GM12872 (cell line): ENCODE results near the gene CRACR2B.

Experiments used
- TF ChIP-seq, protein P1 (sequence below): IDR thresholded peaks from 3 replicates; pipeline ENCODE4 v1.5.1; 2011; ENCODE audit warnings: low read depth, mild to moderate bottlenecking, low read length, moderate library complexity; ENCODE audit not compliant: insufficient read depth

The CRACR2B gene

DNA sequence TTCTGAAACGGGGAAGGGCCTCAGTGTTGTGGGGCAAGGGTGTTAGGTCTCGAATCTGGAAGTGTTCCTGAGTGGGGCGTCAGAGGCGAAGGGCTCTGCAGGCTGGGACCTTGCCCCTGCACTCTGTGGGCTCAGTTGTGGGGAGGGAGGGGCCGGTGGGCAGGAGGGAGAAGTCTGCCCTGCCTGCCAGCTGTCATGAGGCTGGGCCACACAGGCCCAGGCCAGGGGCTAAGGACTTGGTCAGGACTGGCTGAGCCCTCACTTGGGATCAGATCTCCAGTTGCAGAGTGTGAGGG lies at the start of gene CRACR2B:
CRACR2B (plus strand) TSS at position 23 of the 296 bp plus-strand sequence. CDS start 689 bp downstream, outside the sequence.
- TF ChIP-seq, protein P1, sequence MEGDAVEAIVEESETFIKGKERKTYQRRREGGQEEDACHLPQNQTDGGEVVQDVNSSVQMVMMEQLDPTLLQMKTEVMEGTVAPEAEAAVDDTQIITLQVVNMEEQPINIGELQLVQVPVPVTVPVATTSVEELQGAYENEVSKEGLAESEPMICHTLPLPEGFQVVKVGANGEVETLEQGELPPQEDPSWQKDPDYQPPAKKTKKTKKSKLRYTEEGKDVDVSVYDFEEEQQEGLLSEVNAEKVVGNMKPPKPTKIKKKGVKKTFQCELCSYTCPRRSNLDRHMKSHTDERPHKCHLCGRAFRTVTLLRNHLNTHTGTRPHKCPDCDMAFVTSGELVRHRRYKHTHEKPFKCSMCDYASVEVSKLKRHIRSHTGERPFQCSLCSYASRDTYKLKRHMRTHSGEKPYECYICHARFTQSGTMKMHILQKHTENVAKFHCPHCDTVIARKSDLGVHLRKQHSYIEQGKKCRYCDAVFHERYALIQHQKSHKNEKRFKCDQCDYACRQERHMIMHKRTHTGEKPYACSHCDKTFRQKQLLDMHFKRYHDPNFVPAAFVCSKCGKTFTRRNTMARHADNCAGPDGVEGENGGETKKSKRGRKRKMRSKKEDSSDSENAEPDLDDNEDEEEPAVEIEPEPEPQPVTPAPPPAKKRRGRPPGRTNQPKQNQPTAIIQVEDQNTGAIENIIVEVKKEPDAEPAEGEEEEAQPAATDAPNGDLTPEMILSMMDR: no peak

DNA sequence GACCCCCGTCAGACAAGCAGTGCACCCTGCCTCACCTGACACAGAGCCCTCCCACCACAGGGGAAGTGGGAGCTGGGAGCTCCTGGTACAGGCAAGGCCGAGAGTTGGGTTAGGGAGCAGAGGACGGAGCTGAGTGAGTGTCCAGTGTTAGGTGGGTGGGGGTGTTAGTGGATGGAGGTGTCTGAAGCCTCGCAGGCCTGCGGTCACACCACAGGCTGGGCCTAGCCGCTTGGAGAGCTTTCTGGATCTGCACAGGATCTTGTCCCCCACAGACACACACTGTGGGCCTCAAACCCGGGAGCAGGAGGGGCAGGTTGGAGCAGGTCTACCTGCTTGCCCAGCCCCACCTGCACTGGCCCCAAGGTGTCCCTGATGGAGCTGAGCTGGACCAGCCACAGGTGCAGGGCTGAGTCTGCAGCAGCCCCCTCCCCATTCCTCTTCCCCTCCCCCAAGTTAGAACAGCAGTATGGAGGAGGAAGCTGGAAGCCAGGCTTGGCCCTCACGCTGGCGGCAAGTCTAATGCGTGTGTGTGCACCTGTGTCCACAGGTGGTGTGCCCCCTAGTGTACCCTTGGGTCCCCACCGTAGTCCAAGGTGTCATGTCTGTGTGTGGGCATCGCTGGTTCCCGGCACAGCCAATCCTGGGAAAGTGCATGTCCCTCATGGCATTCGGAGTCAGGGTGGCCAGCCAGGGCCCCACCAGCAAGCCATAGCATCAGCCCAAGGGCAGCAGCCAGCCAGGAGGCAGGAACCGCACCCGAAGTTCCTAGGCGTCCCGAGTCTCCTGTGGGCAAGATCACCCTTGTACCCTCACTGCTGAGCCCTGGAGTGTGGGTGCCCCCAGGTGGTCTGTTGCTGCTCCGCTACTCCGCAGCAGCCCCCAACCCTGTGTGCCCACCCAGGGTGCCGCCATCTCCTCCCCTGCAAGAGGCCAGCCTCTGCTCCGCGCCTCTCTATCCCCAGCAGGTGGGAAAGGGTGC lies 48.5 kb upstream of the CRACR2B start:
- TF ChIP-seq, protein P1: no peak

GRCh38 chr11:779955-780532 lies 47.7 kb upstream of the CRACR2B start:
- TF ChIP-seq, protein P1: no peak

GRCh38 chr11:782264-783174 lies 45.2 kb upstream of the CRACR2B start:
- TF ChIP-seq, protein P1: no peak

DNA sequence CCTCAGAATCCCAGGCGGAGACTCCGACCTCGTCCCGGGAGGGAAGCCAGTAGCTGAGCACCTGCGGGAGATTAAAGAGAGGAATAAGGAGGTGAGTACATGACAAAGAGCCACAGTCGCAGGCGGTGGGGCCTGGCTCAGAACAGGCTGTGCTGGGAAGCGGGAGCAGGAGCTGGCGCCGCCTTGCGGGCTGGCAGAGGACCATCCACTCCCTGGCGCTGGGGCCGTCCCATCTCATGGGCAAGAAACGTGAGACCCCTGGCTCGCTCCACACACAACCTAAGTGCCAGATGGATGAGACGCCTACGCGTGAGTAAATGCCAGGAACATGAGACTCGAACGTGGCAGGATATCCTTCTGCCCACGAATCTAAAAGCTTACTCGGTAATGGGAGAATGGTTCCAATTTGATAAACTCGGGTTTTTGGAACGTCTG lies 44.1 kb upstream of the CRACR2B start:
- TF ChIP-seq, protein P1: peak; percentile 68

DNA sequence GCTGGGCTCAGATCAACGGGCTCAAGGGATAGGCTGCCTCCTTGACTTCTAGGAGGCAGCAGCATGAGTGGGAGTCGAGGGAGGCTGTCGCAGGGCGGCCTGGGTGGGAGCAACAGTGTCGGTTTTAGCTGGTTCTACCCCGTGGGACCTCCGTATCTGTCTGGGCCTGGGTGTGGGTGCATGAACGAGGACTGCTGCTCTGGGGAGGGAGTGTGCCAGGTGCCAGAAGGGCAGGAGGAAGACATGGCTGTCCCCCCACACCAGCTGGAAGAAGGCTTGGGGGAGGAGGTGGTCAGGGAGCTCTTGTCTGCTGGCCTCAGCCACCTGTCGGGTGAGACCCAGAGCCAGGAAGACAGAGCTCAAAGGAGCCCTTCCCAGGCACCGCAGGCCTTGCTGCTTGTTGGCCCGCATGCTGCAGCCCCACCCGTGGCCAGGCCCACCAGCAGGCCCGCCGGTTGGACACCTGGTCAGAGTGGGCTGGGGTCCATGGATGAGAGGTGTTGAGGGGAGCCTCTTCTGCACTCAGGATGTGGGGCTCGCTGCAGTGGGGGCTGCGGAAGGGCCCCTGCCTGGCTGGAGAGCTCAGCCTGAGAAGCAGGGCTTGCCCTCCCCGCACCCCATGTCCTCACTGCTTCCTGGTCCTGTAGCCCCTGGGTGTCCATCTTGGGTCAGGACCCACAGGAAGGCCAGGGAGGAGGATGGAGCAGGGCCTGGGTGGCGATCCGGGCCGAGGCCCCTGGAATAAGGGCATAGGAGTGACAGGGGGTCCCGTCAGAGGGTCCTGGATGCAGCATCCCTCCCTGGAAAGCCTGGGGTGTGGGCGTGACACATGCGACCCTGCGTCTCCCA lies 41.3 kb upstream of the CRACR2B start:
- TF ChIP-seq, protein P1: no peak
